Measurements from ENCODE around the gene ZNF771.

The ZNF771 gene

DNA sequence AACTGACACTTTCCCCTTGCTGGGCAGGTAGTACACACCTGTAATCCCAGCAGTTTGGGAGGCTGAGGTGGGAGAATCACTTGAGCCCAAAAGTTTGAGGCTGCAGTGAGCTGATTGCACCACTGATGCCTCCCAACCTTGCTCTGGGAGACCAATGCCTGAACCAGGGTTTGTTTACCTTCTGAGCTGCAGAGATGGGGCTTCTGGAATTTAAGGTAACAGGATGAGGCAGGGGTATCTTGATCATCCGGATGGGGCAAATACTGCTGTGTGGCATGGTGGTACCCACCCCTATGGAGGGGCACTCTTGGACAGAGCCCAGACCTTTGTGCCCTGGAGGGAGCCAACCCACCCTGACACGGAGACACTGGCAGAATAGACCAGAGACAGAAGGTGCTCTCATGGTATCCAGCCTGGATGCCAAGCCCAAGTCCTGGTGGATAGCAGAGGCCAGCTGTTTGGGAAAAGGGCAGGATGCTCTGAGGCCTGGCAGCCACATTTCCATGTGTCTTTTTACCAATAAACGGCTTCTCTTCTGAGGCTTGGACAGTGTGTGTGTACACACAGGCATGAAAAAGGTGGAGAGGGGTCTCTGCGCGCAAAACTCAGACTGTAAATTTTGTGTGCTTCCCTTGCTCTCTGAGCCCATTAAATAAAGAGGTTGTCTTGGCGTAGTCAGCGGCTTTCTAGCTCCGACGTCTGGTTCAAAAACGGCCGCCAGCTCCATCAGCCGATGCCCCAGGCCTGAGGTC is 7.8 kb upstream of the ZNF771 start:
- no peak for DNase-seq

DNA sequence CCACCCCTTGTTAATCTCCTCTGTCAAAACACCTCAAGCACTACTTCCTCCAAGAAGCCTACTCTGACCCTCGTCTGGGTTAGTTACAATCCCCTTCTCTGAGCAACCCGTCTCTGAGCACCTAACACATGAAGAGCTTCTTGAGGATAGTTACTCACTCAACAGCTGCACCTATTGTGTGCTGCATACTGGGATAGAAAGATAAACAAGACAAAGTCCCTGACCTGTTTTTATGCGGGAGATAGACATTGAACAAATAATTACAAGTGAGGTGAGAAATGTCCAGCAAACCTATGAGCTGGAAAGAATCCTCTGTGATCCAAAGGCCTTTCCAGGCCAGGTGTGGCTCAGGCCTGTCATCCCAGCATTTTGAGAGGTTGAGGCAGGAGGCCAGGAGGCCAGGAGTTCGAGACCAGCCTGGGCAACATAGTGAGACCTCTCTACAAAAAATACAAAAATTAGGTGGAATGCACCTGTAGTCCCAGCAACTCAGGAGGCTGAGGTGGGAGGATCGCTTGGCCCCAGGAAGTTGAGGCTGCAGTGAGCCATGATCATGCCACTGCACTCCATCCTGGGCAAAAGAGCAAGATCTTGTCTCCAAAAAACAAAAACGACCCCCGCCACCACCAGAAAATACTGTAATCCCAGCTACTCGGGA is 5.5 kb upstream of the ZNF771 start:
- DNase-seq = no peak

DNA sequence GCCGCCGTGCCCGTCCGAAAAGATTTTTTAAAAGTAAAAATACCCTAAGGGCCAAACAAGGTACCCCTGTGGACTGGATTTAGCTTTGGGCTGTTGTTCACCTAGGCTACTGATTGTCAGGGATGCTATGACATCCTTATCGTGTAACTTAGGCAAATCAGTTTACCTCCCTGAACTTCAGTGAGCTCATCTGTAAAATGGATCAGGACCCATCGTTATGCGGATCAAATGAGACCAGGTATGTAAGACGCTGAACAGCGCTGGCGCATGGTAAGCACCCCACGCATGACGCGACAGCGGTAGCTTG is 658 bp upstream of the ZNF771 start:
- DNase-seq = no peak

DNA sequence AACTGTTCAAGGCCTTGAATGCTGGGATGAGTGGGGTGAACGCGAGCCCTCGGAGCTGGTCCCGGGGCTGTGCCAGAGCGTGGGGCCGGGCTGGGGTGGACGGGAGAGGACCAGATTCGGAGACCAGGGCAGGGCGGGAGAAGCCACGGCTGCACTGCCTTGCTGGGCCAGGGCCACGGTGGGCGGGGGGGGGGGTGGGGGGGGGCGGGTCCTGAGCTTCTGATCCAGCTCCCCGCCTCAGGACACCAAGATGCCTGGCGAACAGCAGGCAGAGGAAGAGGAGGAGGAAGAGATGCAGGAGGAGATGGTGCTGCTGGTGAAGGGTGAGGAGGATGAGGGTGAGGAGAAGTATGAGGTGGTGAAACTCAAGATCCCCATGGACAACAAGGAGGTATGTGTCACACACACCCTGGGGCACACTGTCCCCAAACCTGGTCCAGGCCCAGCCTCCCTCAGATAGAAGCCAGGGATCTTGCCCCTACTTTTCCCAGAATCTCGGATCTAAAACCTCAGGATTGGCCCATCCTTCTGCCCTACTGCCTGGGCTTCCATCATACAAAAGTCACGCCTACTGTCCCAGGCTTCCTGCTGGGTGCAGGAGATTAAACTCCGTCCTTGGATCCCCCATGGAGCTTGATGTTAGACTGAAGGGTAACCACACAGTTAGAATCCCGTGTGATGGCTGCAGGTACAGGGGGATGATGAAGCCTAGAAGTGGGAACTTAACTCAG is 563 bp downstream of the ZNF771 start:
- no peak for DNase-seq

DNA sequence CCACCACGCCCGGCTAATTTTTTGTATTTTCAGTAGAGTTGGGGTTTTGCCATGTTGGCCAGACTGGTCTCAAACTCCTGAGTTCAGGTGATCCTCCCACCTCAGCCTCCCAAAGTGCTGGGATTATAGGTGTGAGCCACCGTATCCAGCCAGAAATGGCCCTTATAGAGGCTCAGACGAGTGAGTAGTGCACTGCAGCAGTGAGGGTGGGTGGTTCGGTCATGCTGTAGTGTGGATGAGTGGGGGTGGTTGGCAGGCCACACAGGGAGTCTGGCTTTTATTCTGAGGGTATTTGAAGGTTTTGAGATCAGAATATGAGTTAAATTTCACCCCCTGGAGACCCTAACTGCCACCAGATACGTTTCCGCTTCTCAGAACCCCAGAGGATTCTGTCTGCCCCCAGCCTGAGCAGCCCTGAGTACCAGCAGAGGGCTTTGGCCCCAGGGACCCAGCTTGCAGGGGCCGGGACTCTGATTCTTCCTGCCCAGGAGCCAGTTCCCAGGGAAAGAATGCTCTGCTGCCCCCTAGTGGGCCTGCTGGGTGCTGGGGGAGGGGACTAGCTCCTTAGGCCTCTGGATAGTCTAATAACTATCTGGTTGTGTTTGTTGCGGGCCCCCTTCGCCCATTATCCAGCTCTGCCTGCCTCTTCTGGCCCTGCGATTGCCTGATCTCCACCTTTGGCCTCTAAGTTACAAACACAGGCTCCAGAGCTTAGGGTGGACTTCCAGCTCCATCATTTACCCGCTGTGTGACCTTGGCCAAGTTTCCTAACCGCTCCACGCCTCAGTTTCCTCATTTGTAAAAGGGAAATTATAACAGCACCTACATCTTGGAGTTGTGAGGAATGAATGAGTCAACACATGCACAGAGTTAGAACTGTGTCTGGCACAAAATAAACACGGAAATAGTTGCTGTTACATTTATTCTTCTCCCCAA is 2.0 kb downstream of the ZNF771 start:
- DNase-seq = peak; percentile 87

DNA sequence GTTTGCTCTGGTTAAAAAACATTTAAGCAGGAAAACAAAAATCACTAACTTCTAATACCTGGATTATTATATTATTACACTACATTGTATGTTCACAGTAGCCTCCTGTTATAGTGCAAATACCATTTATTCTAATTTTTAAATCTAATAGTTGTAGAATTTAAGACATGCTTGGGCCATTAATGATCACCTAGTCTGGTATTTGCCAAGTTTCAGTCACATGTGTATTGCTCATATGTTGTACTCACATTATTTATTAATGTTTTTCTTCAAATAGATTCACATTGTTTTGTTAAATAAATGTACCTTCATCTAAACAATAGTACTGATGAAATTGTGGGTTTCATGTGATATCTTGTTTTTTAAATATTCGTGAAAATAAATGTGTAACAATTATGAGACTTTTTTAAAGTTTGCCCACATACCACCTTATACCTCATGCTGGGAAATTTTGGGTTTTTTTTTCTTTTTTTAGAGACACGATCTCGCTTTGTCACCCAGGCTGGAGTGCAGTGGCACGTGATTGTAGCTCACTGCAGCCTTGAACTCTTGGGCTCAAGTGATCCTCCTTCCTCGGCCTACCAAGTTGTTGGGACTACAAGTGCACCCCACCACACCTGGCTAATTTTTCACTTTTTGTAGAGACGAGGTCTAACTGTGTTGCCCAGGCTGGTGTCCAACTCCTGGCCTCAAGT is 5.9 kb downstream of the ZNF771 start:
- DNase-seq = no peak

DNA sequence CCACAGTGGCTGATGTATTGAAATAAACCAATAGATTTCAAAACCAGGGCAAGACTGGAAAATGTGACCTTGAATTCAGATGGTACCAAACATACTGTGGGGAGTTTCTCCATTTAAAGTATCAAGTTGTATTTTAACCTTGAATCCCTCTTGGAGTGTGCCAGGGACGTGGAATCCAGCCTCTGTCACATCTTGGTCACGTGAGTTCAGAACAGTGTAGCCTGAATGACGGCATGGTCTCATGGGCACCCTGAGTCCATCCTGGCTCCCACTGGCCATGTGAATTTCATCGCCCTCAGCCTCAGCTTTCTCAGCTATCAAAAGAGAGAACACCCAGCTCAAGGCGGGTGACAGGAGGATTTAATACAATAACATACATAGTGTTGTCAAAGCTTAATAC is 6.8 kb downstream of the ZNF771 start:
- DNase-seq = no peak

DNA sequence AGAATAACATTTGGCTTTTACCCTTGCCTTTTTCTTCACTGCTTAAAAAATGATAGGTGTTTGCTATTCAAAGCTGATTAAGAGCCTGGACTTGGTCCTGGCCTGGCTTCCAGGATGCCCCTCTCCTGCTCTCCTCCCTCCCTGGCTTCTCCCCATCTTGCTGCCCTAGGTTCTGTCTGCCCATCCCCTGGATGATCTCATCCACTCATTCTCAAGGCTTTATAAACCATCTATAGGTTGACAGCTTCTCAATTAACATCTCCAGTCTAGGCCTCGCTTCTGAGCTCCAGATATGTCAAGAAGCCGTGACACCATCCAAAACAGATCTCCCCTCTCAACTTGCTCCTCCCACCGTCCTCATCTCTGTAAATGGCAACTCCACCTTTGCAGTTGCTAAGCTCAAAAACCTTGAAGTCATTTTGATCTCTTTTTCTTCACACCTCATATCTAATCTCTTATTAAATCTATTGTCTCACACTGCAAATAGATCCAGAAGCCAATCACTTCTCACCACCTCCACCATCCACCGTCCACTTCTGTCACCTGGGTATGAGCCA is 8.7 kb downstream of the ZNF771 start:
- no peak for DNase-seq

DNA sequence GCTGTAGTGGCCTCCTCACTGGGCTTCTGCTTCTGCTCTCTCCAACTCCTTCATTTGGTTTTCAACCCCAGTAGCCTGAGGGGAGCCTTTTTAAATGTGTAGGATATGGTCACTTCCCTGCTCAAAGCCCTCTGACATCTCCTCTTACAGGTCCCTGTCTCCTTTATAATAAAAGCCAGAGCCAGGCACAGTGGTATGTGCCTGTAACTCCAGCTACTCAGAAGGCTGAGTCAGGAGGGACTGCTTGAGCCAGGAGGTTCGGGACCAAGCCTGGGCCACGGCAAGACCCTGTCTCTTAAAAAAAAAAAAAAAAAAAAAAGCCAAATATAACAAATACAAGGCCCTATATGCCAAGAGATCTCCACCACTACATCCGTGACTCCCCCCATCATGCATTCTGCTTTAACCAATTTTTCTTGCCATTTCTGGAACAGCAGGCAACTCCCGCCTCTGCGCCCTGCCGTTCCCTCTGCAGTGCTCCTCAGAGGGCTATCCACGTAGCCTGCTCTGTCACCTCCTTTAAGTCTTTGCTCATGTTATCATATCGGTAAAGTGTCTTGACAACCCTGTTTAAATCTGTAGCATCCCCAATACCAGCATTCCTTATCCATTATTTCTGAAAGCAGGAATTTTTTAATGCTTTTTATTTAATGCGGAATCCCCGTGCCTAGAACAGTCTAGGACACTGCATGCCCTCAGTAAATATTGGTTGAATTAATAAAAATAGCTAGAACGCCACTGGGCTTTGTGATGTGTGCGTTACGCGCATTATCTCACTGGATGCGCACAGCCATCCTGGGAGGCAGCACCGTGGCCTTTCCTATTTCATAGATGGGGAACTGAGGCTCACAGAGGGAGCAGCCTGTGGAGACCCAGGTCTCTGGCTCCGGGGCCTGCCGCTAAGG is 9.5 kb downstream of the ZNF771 start:
- DNase-seq = no peak

DNA sequence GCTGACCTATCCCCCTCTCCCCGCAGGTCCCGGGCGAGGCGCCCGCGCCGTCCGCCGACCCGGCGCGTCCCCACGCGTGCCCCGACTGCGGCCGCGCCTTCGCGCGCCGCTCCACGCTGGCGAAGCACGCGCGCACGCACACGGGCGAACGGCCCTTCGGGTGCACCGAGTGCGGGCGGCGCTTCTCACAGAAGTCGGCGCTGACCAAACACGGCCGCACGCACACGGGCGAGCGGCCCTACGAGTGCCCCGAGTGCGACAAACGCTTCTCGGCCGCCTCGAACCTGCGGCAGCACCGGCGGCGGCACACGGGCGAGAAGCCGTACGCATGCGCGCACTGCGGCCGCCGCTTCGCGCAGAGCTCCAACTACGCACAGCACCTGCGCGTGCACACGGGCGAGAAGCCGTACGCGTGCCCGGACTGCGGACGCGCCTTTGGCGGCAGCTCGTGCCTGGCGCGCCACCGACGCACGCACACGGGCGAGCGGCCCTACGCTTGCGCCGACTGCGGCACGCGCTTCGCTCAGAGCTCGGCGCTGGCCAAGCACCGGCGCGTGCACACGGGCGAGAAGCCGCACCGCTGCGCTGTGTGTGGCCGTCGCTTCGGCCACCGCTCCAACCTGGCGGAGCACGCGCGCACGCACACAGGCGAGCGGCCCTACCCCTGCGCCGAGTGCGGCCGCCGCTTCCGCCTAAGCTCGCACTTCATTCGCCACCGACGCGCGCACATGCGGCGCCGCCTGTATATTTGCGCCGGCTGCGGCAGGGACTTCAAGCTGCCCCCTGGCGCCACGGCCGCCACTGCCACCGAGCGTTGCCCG is 10.3 kb downstream of the ZNF771 start:
- peak; percentile 93 for DNase-seq

DNA sequence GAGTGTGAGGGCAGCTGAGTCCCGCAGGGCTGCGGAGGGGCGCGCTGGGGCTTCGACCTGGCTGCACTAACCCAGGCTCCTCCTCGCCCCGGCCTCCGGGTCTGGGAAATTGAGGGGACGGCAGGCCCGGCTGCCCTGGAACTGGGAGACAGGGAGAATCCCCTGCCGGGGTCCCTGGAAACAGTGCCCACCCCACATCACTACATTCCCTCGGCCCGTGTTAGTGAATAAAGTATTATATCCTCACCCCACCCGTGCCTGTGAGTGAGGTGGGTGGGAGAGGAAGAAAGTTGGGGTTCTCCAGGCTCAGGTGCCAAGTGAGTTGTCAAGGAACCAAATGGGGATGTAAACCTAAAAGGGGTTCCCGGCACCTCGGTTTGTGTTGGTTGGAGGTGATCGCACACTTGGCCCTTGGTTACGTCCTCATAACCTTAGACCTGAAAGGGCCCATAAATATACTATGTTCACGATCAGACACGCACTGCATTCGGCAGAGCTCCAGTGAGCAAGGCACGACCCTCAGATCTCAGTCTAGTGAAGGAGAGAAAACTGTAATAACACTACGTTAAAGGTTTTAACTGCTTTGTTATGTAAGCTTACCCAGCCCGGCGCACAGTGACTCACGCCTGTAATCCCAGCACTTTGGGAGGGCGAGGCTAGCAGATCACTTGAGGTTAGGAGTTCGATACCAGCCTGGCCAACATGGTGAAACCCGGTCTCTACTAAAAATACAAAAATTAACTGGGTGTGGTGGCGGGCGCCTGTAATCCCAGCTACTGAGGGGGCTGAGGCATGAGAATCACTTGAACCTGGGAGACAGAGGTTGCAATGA is 11.2 kb downstream of the ZNF771 start:
- no peak for DNase-seq

DNA sequence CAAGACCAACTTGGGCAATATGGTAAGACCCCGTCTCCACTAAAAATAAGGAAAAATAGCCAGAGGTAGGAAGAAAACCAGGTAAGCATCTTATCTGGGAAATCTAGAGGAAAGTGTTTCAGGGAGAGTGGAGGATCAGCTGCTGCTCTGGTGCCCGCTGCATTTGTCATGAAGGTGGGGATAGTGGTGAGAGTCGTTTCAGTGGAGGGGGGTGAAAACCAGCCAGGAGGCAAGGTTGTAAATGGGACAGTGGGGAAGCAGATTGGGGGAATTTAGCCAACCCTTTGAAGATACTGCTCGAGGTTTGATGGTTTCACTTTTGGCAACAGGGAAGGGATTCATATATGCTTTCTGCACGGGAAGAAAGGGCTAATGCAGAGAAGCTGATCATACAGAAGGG is 13.6 kb downstream of the ZNF771 start:
- no peak for DNase-seq

DNA sequence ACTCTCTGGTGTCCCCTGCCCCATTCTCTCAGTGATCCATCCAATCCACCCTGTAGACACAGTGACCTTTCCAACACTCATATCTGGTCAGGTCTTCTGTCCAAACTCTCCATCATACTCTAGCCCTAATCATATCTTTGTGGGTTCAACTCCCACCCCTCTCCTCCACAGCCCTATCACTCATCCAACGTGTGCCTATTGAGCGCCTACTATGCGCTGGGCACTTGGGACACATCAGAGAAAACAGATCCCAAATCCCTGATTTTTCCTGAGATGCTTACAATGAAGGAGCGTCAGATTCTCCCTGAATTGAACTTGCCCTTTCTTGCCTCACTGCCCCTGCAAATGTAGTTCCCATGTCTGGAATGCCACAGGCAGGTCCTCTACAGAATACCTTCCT is 20.6 kb downstream of the ZNF771 start:
- DNase-seq = no peak

DNA sequence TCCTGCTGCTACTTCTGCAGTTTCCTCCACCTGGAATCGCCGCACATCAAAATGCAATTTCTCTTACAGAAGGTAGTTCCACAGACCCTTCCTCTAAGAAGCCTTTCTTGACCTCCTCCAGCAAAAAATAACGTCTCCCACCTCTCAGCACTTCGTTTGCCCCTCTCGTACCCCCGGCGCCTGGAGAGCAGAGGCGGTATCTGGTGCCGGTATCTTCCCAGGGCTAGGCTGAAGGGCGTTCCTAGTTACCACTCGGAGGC is 21.9 kb downstream of the ZNF771 start:
- DNase-seq = no peak

DNA sequence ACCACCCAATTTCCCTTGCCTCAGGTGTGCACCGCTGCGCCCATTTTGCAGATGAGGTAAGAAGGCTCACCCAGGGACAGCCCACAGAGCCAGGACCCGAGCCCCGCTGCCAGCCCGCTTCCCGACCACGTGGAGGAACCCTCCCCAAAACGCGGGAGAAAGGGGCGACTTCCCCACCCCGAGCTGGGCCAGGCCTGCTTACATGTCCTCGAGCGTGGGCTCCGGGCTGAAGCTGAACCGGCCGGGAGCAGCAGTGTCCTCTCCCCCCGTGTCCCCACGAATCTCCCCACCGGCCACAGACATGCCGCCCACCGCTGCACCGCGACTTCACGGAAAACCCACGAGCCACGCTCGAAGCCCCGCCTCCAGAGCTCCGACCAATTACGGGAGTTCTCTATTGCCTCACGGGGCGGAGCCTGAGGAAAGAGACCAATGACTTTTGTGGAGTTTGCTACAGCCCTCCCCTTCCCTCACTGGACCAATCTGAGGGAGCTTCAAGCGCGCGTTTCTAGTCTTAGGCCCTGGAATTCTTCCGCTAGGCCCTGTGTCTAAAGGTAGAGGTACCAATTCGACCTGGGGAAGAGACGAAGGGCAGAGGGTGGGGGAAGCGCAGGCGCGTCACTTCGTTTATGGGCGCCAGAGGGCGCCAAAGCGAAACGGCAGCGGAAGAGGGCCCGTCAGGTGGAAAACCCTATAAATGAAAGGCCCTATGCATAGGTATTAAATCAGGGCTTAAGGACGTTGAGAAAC is 22.4 kb downstream of the ZNF771 start, which contains the start of gene DCTPP1:
DCTPP1 (minus strand) TSS at position 353 of the 750 bp plus-strand sequence; CDS start at position 303, 50 bp downstream.
- DNase-seq = peak; percentile 99

DNA sequence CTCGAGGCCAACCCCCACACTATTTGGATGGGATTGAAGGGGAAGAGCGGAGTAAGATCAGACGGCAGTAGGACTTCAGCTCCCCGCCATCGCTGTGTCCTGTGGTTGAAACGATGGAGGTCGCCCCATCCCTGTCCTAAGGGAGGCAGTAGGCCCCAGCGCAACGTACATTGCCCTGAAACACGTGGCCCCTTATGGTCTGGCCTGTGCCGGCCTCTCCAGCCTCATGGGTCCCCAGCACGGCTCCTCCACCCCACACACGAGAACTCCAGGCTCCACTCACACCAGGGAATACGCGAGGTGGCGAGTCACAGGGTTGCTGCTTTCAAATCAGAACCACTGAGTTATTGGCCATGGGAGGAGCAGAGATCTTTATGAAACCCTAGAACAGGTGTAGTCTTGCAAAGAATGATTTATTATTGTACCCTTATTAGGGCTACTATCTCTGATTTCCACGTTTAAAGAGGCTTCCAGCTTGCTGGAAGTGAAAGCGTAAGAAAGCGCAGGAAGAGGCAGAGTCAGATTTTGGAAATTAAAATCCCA is 23.1 kb downstream of the ZNF771 start:
- DNase-seq = no peak

DNA sequence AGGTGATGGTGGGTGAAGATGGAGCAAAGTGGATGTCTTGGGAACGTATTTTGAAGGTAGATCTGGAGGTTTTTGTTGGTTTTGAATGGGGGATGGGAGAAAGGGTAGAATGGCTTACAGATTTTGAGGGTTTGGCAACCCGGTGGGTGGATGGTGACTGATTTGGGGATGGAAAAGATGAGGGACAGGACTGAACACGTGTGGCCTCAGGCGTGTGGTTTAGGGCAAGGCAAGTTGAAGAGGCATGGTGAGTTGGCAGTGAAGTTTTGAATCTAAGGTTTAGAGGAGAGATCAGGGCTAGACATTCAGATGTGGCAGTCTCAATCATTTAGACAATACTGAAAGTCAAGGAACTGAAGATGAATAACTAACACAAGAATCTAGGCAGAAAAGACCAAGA is 27.4 kb downstream of the ZNF771 start:
- DNase-seq = no peak

DNA sequence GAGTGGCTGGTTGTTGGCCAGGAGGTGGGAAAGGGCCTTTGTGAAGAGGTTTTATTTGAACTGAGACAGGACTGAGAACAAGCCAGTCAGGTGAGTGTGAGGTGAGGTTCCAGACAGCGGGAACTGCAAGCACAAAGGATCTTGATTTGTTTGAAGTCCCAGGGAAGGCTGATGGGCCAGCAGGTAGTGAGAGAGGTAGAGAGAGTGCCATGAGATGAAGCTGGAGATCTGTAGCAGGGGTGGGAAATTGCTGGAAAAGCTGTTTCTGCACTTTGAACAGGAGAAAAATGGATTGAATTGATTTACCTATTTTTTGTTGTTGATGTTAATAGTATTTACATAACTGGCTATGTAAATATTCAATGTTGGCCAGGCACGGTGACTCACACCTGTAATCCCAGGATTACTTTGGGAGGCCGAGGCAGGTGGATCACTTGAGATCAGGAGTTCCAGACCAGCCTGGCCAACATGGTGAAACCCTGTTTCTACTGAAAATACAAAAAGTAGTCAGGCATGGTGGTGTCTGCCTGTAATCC is 30.2 kb downstream of the ZNF771 start:
- DNase-seq = no peak
